Activated CD8-positive, alpha-beta memory T cell treated with anti-CD3 and anti-CD28 coated beads for 4 hours (primary cell): ENCODE data around the gene GALNT2.

Source experiments
- DNase-seq, 2 donors: peaks; one replicate each; pipeline ENCODE4 v3.0.0-alpha.2; 2020; ENCODE audit warnings: low read depth in 2 of 2

Gene GALNT2

DNA sequence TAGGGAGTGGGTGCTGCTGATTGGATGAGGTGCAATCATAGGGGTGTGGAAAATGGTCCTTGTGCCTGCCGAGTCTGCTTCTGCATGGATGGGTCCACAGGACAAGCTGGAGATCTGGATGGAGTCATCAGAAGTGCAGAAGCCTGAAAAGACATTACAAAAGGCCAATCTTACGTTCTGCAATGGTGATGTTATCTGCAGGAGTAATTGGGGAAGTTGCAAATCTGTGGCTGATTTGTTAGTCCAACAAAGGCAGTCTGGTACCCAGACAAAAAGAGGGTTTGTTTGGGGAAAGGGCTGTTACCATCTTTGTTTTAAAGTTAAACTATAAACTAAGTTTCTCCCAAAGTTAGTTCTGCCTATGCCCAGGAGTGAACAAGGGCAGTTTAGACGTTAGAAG, 192.6 kb downstream of the GALNT2 start:
- no peak for DNase-seq

DNA sequence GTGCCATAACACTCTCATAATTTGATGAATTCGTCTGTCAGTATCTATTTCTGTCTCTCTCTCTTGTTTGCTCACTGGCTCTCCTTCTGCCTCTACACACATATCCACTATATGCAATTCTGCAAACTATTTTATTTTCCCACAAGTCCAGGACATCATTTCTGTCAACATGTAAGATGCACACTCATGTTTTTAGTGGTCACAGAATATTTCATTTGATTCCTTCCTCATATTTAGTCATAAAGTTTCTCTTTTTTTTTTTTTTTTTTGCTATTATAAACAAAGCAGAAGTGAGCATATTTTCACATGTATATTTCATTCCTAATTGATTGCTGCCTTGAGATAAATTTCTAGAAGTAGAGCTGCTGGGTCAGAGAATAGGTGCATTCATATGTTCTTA, 193.8 kb downstream of the GALNT2 start:
- no peak for DNase-seq

DNA sequence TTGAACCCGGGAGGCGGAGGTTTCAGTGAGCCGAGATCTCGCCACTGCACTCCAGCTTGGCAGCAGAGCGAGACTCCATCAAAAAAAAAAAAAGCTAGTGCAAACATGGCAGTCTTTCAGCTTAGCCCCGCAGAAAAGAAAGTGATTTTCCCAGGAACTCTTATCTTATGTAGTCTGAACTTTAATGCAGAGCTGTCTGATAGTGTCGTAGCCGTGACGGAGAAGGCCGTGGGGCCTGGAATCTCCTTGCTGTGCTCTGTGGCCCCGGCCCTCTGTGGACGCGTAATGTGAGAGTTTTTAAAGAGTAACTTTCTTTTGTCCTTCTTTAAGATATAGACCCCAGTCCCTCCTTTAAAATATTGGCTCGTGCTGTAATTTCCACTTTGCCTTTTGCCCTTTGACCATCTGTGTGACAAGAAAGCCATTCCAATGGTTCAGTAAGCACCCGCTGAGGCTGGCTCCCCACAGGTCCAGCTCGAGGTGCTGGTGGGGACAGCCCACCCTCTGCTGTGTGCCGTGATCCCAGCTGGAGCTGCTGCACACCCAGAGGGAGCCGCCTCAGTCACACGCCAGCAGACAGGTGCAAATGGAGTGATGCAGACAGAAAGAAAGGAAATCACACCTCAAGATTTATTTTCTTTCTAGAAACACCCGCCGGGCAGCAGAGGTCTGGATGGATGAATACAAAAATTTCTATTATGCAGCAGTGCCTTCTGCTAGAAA, 195.1 kb downstream of the GALNT2 start:
- no peak for DNase-seq

DNA sequence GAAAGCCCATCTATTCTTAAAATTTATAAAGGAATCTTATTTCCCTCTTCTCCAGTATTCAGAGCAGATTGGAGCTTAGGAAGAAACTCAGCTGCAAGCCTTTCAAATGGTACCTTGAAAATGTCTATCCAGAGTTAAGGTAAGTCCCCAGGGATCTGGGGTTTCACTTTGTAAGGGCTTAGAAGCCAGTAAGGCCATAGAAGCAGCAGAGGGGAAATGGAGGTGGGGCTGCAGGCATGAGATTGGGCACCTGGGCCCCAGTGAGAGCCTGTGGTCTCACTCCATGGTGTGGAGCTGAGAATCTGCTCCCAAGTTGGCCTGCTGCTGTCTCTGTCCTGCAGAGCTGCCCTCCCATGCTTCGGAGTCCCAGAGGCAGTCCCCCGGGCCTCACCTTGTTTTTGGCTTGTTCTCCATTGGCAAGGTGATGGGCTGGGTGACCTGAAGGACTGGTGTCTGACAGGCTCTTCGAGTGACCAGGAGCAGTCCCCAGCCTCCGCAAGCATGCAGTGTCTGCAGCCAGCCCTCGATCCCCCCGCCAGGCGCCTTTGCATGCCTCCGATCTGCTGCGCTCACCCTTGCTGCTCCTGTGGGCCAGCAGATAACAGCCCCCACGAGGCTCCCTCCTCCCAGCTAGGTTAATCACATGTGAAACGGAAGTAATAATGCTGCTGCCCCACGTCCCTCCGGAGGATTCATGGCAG, 196.0 kb downstream of the GALNT2 start:
- no peak for DNase-seq

DNA sequence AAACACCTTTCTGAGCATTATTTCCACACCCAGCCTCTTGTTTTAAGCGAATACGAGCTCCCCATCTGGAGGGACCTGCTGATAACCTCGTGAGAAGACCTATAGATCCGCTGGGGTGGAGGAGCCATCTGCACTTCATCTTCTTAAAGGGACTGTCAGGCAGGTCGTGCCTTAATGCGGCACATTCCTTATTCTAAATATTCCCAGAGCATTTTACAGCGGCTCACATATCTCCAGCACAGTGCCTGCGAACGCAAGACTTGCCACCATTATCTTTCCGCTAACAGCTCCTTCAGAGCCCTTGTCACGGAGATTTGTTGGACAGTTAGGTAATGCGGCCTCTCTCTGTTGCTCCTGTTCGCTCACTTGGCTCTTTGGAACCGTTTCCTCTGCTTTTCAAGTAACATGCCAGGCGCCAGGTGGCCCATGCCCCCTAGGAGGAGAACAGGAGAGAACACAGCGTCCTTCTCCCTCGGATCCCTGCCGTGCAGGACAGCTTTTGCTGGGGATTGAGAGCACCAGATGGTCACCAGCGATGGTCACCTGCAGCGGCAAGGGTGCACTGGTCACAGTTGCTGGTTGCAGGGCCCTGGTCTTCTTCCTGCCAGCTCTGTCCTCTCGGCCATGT, 196.6 kb downstream of the GALNT2 start:
- no peak for DNase-seq

DNA sequence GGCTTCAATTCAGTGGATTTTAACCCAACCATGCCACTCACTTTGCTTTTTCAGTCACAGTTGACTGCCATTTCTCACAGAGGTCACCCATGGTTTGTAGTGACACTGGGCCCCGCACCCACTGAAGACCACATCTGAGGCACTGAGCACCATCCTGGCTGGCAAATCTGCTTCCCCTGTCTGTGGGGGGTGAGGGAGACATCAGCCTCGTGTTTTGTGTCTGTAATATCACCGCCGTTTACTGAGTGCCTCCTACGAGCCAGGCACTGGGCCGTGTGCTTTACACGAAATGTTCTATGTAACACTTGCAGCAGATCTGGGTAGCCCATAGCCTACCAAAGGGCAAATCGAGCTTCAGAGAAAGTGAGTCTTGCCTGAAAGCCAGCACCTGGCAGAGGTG, 197.3 kb downstream of the GALNT2 start:
- no peak for DNase-seq

DNA sequence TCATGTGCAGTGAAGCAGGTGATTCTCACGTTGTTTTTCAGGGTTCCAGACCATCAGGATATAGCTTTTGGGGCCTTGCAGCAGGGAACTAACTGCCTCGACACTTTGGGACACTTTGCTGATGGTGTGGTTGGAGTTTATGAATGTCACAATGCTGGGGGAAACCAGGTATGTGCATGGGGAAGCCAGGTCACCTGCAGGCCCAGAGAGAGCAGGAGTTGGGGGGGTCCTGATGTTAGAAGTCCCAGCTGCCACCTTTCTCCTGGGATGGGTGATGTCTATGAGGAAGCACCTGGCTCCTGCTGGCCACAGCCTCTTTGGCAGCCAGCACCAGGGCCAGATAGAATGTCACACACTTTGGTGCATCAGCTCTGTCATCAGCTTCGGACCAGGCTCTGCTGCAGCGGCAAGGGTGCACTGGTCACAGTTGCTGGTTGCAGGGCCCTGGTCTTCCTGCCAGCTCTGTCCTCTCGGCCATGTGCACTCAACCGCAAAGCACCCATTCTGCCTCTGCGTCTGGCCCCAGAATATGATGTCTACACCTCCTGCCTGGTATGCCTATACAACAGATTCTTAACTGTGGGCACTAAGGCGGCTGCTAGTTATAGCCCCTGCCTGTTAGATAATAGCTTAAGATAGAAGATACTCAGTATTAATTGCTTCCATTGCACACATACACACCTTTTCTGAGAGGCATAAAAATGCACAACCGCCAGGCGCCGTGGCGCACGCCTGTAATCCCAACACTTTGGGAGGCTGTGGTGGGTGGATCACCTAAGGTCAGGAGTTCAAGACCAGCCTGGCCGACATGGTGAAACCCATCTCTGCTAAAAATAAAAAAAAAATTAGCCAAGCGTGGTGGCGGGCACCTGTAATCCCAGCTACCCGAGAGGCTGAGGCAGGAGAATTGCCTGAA, 198.4 kb downstream of the GALNT2 start:
- DNase-seq, result no peak

DNA sequence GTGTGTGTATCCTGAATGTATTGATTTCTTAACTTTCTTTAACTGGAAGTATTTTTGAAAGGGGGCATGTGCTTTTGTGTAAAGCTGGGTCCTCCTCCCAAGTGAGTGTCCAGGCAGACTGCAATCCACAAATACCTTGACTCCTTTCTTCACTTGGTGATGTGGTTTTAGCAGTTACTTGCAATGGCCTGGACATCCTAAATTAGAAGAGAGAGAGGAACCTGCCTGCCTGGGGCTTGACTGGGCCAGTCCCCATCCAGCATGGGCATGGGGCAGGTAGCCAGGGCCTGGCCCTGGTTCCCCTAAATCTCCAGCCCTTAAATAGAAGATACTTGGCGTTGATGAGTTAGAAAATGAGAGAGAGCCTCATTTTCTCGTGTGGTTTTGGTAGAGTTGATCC, 199.4 kb downstream of the GALNT2 start:
- DNase-seq, result no peak

DNA sequence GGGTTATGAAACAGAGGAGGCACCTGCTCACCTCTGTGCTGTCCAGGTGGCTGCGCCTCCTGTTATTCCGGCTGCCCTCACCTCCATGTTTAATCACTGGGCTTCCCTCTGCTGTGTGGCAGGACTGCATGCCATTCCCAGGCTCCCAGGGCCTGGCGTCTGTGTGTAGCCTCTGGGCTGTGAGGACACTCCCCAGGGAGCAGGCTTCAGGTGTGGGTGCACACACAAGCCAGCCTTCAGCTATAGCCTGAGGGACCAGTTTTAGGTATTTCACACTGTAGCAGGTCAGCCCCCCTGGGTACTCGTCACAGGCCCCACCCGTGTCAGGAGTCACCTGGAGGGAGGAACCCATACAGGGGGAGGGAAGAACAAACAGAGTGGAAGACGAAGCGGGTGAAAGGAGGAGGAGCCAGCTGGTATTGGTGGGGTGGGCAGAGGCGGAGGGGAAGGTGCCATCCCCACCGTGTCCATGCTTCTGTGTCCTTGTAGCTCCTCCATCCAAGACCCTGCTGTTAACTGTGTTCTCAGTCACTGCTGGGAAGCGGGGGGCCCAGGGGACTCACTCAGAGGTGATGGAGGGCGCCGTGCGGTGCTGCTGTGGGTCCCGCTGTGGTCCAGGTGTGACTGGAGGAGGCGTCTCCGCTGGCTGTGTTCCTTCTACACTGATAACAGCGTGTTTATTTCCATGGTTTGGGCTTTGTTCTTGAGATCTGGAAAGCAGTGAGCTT, 200.5 kb downstream of the GALNT2 start:
- DNase-seq, result no peak

DNA sequence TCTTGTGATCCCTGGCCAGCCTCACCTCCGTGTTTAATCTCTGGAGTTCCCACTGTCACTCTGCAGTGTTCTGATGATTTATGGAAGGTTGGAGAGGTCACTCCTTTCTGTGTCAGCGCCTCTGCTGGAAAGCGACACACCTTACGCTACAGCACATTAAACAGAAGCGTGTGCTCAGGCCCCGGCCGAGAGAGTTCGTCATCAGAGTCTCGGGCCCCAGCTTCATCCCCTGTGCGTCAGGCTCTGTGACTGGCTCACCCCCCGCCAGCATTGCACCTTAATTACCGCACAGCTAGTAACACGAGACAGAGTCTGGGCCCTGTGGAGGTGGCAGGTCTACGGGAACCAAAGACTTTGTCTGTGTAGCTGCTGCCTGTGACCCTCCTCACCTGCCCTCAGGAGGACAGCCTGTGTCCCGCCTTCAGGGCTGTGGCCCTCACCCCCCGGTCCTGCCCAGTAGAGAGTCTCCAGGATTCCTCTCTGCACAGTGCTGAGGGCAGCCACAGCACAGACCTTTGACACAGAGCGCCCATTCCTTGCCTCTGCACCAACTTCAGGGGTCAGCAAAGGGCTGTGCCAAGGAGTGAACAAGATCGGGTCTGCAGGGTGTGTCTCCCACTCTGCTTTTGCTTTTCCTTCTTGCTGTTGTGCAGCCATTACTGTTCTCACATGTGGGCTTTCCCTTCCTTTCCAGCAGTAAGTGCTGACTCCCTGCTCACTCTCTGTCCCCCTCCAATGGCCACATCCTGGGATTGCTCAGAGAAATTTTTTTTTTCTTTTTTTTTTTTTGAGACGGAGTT, 201.5 kb downstream of the GALNT2 start:
- DNase-seq, result no peak

DNA sequence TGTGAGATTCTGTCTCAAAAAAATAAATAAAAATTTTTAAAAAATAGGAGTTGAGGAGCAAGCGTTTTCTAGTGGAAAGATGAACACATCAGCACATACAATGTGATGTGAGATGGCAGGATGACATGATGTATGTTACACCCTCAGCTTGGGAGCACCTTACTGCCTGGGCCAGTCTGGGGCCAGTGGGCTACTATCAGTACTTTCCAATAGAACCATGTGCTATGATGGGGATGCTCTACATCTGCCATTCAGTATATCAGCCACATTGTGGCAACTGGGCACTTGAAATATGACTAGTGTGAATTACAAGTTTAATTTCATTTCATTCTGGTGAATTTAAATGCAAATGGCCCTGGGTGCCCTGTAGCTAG, 203.1 kb downstream of the GALNT2 start:
- DNase-seq, result no peak

DNA sequence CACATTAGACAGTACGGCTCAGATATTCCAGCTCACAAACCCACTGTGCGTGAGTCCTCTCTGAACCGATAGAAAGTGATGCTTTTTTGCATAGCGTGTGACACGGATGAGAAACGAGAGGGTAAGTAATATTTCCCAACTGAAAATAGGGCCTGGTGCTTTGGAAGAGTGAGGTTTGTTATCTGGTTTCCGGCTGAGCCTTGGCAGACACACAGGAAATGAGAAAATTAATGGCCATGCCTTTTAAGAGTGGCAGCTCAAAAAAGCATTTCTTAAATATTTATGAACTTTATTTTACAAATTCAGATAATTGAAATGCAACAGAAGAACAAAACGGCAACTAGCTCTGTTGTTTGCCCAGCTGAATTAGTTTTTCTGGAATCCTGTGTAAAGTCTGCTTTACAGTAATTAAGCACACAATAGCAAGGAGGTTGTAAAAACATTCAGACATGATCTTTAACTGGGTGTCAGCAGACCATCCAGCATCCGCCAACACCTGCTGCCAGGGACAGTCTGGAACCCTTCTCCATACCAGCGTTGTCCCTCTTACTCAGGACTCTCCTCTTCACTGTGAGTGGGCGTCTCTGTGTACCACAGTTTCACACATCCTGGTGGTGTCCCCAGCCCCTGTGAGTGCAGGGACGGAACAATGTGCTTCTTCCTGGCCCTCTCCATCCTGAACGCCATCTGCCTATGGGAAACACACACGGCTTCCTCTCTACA, 203.7 kb downstream of the GALNT2 start:
- no peak for DNase-seq

DNA sequence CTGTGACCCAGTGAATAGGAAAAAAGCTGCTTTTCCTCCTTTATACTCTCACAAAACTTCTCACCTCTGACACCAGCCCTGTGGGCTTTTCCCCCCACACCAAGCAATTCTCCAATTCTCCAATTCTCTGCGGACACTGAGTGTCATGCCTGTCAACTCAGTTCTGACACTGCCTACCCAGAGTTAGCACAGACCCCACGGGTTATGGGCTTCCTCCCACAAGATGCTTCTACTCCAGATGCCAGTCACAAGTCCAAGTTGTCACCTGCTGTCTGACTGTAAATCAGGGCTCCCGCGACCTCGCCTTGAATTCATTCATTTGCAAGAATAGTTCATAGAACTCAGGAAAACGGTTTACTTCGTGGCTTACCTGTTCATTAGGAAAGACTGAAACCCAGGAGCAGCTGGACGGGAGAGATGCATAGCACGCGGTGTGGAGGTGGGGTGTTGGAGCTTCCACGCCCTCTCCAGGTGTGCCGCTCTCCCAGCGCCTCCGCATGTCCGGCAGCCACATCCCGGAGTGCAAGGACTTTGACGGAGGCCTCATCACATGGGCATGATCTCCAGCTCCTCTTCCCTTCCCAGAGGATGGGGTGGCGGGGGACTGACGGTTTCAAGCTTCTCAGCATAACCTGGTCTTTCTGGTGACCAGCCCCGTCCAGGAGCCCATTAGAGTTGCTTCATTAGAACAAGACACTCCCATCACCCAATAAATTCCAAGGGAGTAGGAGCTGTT, 204.4 kb downstream of the GALNT2 start:
- no peak for DNase-seq

DNA sequence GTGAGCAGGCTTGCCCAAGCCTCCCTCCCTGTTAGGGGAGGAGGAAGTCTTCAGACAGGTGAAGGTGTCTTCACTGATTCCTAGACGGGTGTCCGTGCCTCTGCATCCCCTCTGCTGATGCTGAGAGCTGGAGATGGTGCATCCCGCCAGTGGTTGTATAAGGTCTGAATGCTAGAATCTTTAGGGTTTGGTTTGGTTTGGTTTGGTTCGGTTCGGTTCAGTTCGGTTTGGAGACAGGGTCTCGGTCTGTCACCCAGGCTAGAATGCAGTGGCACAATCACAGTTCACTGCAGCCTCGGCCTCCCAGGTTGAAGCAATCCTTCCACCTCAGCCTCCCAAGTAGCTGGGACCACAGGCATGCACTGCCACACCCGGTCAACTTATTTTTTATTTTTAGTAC, 205.5 kb downstream of the GALNT2 start:
- DNase-seq, result no peak

DNA sequence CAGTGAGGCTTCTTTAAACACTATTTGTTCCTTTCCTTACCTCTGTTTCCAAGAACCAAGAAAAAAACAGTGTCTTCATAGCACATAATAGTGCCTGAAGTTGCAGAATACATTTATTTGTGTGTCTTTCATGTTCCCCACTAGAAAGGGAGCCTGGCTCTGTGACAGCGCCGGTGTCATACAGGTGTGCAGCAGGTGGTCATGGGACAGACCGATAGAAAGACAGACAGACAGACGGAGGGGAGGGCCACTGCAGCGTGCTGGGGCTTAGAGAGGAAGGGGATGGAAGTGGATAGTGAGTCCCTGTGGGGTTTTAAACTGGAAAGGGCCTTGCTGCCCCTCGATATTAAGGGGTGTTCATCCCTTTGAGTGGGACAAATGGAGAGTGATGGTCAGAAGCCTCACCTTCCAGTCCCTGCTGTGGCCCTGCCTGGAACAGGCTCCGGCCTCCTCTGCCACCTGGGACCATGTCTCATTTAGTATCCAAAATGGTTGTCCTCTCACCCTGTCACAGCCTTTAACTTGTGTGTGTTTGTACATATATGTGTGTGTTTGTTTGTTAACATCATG, 206.2 kb downstream of the GALNT2 start:
- no peak for DNase-seq

DNA sequence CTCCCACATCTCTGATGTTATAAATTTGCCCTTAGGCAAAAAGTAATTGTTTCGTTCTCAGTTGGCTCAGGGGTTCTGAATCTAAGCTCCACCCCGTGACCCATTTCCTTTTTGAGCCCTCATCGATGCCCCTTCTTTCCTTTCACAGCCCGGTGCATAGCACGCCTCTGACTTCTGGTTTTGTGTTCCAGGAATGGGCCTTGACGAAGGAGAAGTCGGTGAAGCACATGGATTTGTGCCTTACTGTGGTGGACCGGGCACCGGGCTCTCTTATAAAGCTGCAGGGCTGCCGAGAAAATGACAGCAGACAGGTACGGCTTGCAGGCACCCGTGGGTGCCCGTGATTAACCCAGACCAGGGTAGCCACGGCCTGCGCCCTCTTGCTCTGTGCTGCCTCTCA, 207.2 kb downstream of the GALNT2 start:
- DNase-seq, result no peak

DNA sequence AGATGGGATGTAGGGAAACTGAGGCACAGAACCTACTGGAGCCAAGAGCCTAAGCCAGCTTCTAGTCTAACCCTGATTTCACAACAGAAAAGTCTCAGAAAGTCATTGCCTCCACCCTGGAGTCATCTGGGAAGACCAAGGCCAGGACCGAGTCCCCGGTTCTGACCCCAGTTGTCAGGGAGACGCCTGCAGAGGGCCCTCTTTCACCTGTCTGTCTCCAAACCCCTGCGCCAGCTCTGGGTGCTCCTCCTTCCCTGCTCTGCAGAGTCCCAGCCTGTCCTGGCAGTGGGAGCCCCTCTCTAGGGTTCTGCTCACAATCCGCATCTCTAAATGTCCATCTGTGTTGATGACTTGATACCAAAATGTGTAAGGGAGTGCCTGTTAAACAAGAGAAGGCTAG, 209.4 kb downstream of the GALNT2 start:
- no peak for DNase-seq

DNA sequence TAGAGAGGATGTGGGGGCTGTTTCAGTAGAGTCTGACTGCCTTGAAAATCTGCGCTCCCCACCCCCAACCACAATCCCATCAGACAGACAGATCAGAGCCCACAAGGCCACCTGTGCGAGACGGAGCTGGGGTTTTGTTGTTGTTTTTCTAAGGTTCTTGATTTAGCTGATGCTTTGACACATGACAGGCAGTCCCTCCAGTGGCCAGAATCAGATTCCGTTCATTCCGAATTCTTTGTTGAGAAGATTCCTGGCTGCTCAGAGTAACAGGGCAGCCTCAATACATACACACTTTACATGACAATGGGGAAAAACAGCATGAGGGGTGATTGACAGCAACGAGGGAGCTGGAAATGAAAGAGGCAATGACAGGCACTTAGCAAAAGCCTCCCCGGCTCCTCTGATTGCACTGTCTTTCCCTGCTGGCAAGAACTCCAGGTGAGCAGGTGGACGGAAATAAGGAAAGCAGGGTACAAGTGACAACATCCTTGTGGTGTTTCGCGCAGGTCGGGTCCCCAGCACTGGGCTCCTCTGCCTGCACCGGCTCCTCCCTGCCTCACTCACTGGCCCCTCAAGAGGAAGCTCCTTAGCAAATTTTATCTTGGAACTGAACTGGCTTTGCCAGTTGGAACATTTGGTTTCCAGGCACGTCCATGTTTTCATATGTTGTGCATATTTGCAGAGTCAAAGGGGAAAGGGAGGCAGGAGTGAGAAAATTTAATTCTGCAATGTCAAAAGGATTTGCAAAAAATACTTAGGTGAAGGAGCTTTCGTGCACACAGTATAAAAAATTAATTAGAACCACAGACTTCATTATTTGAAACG, 210.4 kb downstream of the GALNT2 start:
- no peak for DNase-seq
